Glutamatergic neuron (in vitro differentiated cells): ENCODE results near the gene TGFB2. TPM values are rescaled to one million over a fixed set of nuclear protein-coding genes. Genes with fewer than 3 reads are reported as not detected.

Experiments used
- DNase-seq: peaks from one replicate; pipeline ENCODE4 v3.0.0; 2022
- H3K27ac Mint-ChIP-seq: one replicate; pipeline ENCODE4 v1.8.0; 2020; ENCODE audit warnings: mild to moderate bottlenecking, mixed read lengths, inconsistent platforms; ENCODE audit not compliant: unreplicated experiment
- H3K27me3 Mint-ChIP-seq: one replicate; pipeline ENCODE4 v1.8.0; 2020; ENCODE audit warnings: mild to moderate bottlenecking, moderate library complexity, mixed read lengths, inconsistent platforms; ENCODE audit not compliant: unreplicated experiment
- H3K36me3 Mint-ChIP-seq: one replicate; pipeline ENCODE4 v1.8.0; 2020; ENCODE audit warnings: mild to moderate bottlenecking, mixed read lengths, inconsistent platforms; ENCODE audit not compliant: unreplicated experiment
- H3K4me1 Mint-ChIP-seq: one replicate; pipeline ENCODE4 v1.8.0; 2020; ENCODE audit warnings: mild to moderate bottlenecking, low read depth, mixed read lengths, inconsistent platforms; ENCODE audit not compliant: unreplicated experiment
- H3K4me3 Mint-ChIP-seq: one replicate; pipeline ENCODE4 v1.8.0; 2020; ENCODE audit warnings: mild to moderate bottlenecking, mixed read lengths, inconsistent platforms; ENCODE audit not compliant: unreplicated experiment
- H3K9me3 Mint-ChIP-seq: one replicate; pipeline ENCODE4 v1.8.0; 2020; ENCODE audit warnings: mild to moderate bottlenecking, moderate library complexity, mixed read lengths, inconsistent platforms; ENCODE audit not compliant: unreplicated experiment
- total RNA-seq: library from RNA; stranded (reverse); fragmentation: NEBNext Ultra II Directional; extraction: Animal tissue kit (Norgen Biotek cat#: 25700); gene quantifications from one replicate; pipeline ENCODE4 v1.2.1, GENCODE V29; 2021; ENCODE audit not compliant: unreplicated experiment
- TF ChIP-seq, protein P1 (sequence below): fragments of 200-600 bp; sonication (generic); IDR thresholded peaks from one replicate; pipeline ENCODE4 v1.5.0; 2021; ENCODE audit not compliant: partially characterized antibody, unreplicated experiment

Gene TGFB2
- total RNA-seq, 1 donor from 2014 or later = 2.0 TPM

- no peaks in the 10 kb centered on the region for H3K27me3 Mint-ChIP-seq
- H3K27ac Mint-ChIP-seq = no peak overlapping the region
- no peaks in the 10 kb centered on the region for H3K4me1 Mint-ChIP-seq
- H3K36me3 Mint-ChIP-seq = no peaks in the 10 kb centered on the region
- TF ChIP-seq, protein P1, sequence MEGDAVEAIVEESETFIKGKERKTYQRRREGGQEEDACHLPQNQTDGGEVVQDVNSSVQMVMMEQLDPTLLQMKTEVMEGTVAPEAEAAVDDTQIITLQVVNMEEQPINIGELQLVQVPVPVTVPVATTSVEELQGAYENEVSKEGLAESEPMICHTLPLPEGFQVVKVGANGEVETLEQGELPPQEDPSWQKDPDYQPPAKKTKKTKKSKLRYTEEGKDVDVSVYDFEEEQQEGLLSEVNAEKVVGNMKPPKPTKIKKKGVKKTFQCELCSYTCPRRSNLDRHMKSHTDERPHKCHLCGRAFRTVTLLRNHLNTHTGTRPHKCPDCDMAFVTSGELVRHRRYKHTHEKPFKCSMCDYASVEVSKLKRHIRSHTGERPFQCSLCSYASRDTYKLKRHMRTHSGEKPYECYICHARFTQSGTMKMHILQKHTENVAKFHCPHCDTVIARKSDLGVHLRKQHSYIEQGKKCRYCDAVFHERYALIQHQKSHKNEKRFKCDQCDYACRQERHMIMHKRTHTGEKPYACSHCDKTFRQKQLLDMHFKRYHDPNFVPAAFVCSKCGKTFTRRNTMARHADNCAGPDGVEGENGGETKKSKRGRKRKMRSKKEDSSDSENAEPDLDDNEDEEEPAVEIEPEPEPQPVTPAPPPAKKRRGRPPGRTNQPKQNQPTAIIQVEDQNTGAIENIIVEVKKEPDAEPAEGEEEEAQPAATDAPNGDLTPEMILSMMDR = no peak
- no peaks in the 10 kb centered on the region for H3K9me3 Mint-ChIP-seq
- DNase-seq = no peak
- no peak overlapping the region for H3K4me3 Mint-ChIP-seq
These were observed 86.3 kb downstream of the TGFB2 start for GRCh38 chr1:218431476-218431875.

DNA sequence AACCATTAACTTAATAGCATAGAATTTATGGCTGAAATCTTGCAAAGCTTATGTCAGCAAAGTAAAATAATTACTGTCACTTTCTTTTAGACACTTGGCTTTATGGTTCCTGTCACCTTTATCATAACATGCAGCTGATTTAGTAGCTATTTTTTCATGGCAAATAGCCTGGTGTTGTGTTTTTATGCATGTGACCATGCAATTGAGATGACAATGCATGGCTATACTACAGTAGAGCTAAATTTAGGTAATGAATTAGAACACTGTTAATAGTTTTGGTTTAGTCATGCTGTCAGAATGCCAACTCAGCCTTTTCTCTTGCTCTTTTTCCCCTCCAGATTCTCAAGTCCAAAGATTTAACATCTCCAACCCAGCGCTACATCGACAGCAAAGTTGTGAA lies 88.6 kb downstream of the TGFB2 start:
- TF ChIP-seq, protein P1 = no peak
- no peak overlapping the region for H3K4me3 Mint-ChIP-seq
- H3K36me3 Mint-ChIP-seq = no peaks in the 10 kb centered on the region
- no peaks in the 10 kb centered on the region for H3K27me3 Mint-ChIP-seq
- H3K4me1 Mint-ChIP-seq = no peaks in the 10 kb centered on the region
- DNase-seq = no peak
- H3K27ac Mint-ChIP-seq = no peak overlapping the region
- no peaks in the 10 kb centered on the region for H3K9me3 Mint-ChIP-seq

DNA sequence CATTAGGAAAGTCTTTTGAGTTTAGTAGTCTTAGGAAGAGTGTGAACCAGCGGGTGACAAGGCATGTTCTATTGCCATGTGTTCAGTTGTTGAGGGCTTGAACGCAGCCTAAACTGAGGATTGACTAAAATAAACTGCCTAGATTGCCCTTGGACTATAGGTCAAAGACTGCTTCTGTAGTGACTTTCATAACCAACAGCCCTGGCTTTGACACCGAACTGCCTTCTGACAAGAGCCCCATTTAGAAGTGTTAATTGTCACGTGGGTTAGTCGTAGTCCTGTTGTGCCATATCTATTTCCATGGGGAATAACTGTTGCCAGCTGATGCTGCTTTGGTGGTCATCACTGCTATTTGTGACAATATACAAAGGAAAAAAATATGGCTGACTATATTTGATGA lies 90.4 kb downstream of the TGFB2 start:
- Mint-ChIP-seq H3K4me3 (no peak overlapping the region), H3K27me3 (no peaks in the 10 kb centered on the region), H3K9me3 (no peaks in the 10 kb centered on the region), H3K27ac (no peak overlapping the region), H3K36me3 (no peaks in the 10 kb centered on the region), H3K4me1 (no peaks in the 10 kb centered on the region)
- TF ChIP-seq, protein P1 = no peak
- DNase-seq = no peak

GRCh38 chr1:218436346-218436745 lies 91.2 kb downstream of the TGFB2 start:
- Mint-ChIP-seq H3K4me3 (no peak overlapping the region), H3K36me3 (no peaks in the 10 kb centered on the region), H3K4me1 (no peaks in the 10 kb centered on the region), H3K27me3 (no peaks in the 10 kb centered on the region), H3K9me3 (no peaks in the 10 kb centered on the region), H3K27ac (no peak overlapping the region)
- TF ChIP-seq, protein P1 = no peak
- no peak for DNase-seq

DNA sequence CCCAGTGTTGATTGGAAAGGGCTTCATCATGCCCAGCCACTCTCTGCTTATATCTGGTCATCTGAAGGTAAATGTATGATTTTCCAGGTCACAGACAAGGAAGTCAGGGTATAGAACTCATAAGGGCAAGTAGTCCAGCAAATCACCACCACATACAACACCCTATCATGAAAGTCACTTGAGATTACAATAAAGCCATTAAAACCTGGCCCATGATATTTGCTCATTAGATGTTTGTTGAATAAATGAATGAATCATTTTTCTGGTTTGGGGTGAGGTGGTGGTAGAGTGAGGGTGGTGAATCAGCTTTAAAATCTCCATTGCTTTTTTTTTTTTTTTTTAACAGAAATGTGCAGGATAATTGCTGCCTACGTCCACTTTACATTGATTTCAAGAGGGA lies 91.9 kb downstream of the TGFB2 start:
- no peaks in the 10 kb centered on the region for H3K36me3 Mint-ChIP-seq

More for the DNA sequence above, 91.9 kb downstream of the TGFB2 start:
- Mint-ChIP-seq H3K9me3 (no peaks in the 10 kb centered on the region), H3K27me3 (peaks cover 1% of the 10 kb centered on the region), H3K4me3 (no peak overlapping the region), H3K27ac (no peak overlapping the region), H3K4me1 (no peaks in the 10 kb centered on the region)
- DNase-seq = no peak
- TF ChIP-seq, protein P1 = no peak
